Sigmoid colon (tissue), 4 donors: ENCODE results near the gene TADA2A.

Experiments used
- CTCF ChIP-seq, 4 experiments: fragments of 450-650 bp in 3 of 4; fragments of 200-600 bp in 1 of 4; IDR thresholded peaks; one replicate each; pipeline ENCODE4 v1.5.1; 2016 to 2019; ENCODE audit warnings: antibody characterized with exemption in 4 of 4, mild to moderate bottlenecking in 3 of 4, moderate library complexity in 2 of 4
- EP300 ChIP-seq, 4 donors: sonication (generic); formaldehyde crosslinking; IDR thresholded peaks; one replicate each; pipeline ENCODE4 v1.6.1; 2017; ENCODE audit warnings: antibody characterized with exemption in 4 of 4
- POLR2A ChIP-seq, 2 donors: fragments of 450-650 bp; IDR thresholded peaks; one replicate each; pipeline ENCODE4 v1.6.1; 2016; ENCODE audit warnings: antibody characterized with exemption in 2 of 2, mild to moderate bottlenecking in 2 of 2, moderate library complexity in 2 of 2
- POLR2AphosphoS5 ChIP-seq, 4 donors: sonication (generic); formaldehyde crosslinking; IDR thresholded peaks; one replicate each; pipeline ENCODE4 v1.6.1; 2017; ENCODE audit warnings: antibody characterized with exemption in 4 of 4

GRCh38 chr17:37360632-37361031 lies 46.1 kb upstream of the TADA2A start:
- TF ChIP-seq POLR2A (IDR thresholded peaks at IDR 0.05) (no peak), CTCF (IDR thresholded peaks at IDR 0.05) (no peak), EP300 (IDR thresholded peaks at IDR 0.05) (no peak), POLR2AphosphoS5 (IDR thresholded peaks at IDR 0.05) (no peak)
